Endothelial cell of umbilical vein (primary cell): ENCODE data around the gene GABPA. TPM values are rescaled to one million over a fixed set of nuclear protein-coding genes. Genes with fewer than 3 reads are reported as not detected.

ENCODE experiments used
- BruUV-seq: library from RNA; stranded (reverse); fragments of 400-500 nt; replicated peaks from 2 replicates; lab custom pipeline; 2021; lab: Mats Ljungman, UMichigan
- CTCF ChIA-PET: fragments of 300-600, 350-600 bp; sonication (Branson Sonifier 250); formaldehyde crosslinking; loops from one replicate; lab custom pipeline; 2021; ENCODE audit warnings: antibody characterized with exemption, inconsistent platforms; lab: Charles Lee
- POLR2A ChIA-PET: fragments of 300-600, 350-600 bp; sonication (Branson Sonifier 250); formaldehyde crosslinking; loops from one replicate; lab custom pipeline; 2021; ENCODE audit warnings: antibody characterized with exemption, inconsistent platforms; lab: Charles Lee
- DNase-seq: peaks from one replicate; pipeline ENCODE4 v3.0.0-alpha.2; 2011; ENCODE audit warnings: low read depth, low spot score
- FAIRE-seq: peaks from 2 replicates; lab custom pipeline; 2011; peaks lifted over from hg19 to GRCh38; lab: Jason Lieb, UNC
- H2AFZ ChIP-seq: 2 replicates; pipeline ENCODE4 v1.6.0; 2012; ENCODE audit warnings: low read depth, low read length, control low read depth, inconsistent platforms
- H3K27ac ChIP-seq: 2 replicates; pipeline ENCODE4 v1.5.1; 2011; ENCODE audit warnings: low read depth, mild to moderate bottlenecking, control low read depth, low read length, moderate library complexity; ENCODE audit not compliant: insufficient read depth
- H3K27me3 ChIP-seq, 2 experiments: 2 replicates each; pipeline versions ENCODE4 v1.6.0 to v1.6.1; 2011; ENCODE audit warnings: low read length in 2 of 2, mixed read lengths in 1 of 2; ENCODE audit not compliant: control insufficient read depth in 2 of 2, insufficient read depth in 2 of 2
- H3K36me3 ChIP-seq, 2 experiments: 2 replicates in 1 of 2; 3 replicates in 1 of 2; pipeline ENCODE4 v1.5.1; 2011; ENCODE audit warnings: low read length in 2 of 2, mild to moderate bottlenecking in 1 of 2, moderate library complexity in 1 of 2; ENCODE audit not compliant: control insufficient read depth in 2 of 2, insufficient read depth in 2 of 2; ENCODE audit errors: extremely low read depth in 1 of 2
- H3K4me1 ChIP-seq: 3 replicates; pipeline ENCODE4 v1.5.1; 2011; ENCODE audit warnings: mild to moderate bottlenecking, low read length; ENCODE audit not compliant: control insufficient read depth, insufficient read depth; ENCODE audit errors: extremely low read depth
- H3K4me2 ChIP-seq: 2 replicates; pipeline ENCODE4 v1.6.1; 2011; ENCODE audit warnings: low read length, control low read depth, mixed read lengths; ENCODE audit not compliant: insufficient read depth
- H3K4me3 ChIP-seq, 3 experiments: fragments of 200-600 bp in 1 of 3; sonication (generic), shearing (Covaris generic) in 1 of 3; replicated peaks in 1 of 3; 2 replicates each; pipeline ENCODE4 v1.5.1; 2011 to 2016; ENCODE audit warnings: control low read depth in 3 of 3, low read length in 3 of 3, mild to moderate bottlenecking in 2 of 3, inconsistent platforms in 1 of 3, low read depth in 1 of 3, moderate library complexity in 1 of 3; ENCODE audit not compliant: insufficient read depth in 1 of 3
- H3K79me2 ChIP-seq: 2 replicates; pipeline ENCODE4 v1.6.0; 2012; ENCODE audit warnings: low read length, inconsistent platforms; ENCODE audit not compliant: control insufficient read depth, insufficient read depth
- H3K9ac ChIP-seq: replicated peaks from 2 replicates; pipeline ENCODE3; 2011; ENCODE audit warnings: low read length, control low read depth; ENCODE audit not compliant: insufficient read depth; ENCODE audit errors: extremely low read depth
- H3K9me1 ChIP-seq: replicated peaks from 3 replicates; pipeline ENCODE4 v1.6.0; 2011; ENCODE audit warnings: mild to moderate bottlenecking, low read length; ENCODE audit not compliant: control insufficient read depth, insufficient read depth; ENCODE audit errors: extremely low read depth
- H3K9me3 ChIP-seq: replicated peaks from 2 replicates; pipeline ENCODE4 v1.5.1; 2012; ENCODE audit warnings: low read length, inconsistent platforms; ENCODE audit not compliant: control insufficient read depth, insufficient read depth
- H4K20me1 ChIP-seq: replicated peaks from 2 replicates; pipeline ENCODE3; 2011; ENCODE audit warnings: mild to moderate bottlenecking, low read length; ENCODE audit not compliant: control insufficient read depth, insufficient read depth; ENCODE audit errors: extremely low read depth
- CTCF ChIP-seq, 2 donors: IDR thresholded peaks; 1 replicate in 1 of 2; 2 replicates in 1 of 2; pipeline ENCODE4 v1.5.1; 2011; ENCODE audit warnings: low read length in 2 of 2, mild to moderate bottlenecking in 2 of 2, moderate library complexity in 2 of 2, control low read depth in 1 of 2, inconsistent platforms in 1 of 2, low read depth in 1 of 2; ENCODE audit not compliant: insufficient read depth in 1 of 2; ENCODE audit errors: extremely low read depth in 1 of 2
- EZH2 ChIP-seq: IDR thresholded peaks from 2 replicates; pipeline ENCODE4 v1.6.1; 2012; ENCODE audit warnings: borderline replicate concordance, low read depth, mild to moderate bottlenecking, moderate library complexity, low read length, inconsistent platforms; ENCODE audit not compliant: severe bottlenecking
- FOS ChIP-seq: IDR thresholded peaks from 2 replicates; pipeline ENCODE4 v1.6.1; 2011; ENCODE audit warnings: mild to moderate bottlenecking, low read length, moderate library complexity, borderline replicate concordance; ENCODE audit not compliant: insufficient read depth
- GATA2 ChIP-seq: IDR thresholded peaks from 2 replicates; pipeline ENCODE4 v1.7.0; 2011; ENCODE audit warnings: low read depth, mild to moderate bottlenecking, moderate library complexity, mixed read lengths, low read length; ENCODE audit not compliant: insufficient read length, insufficient read depth
- JUN ChIP-seq: IDR thresholded peaks from 2 replicates; pipeline ENCODE4 v1.6.1; 2011; ENCODE audit warnings: borderline replicate concordance, low read depth; ENCODE audit not compliant: insufficient read length, insufficient read depth
- MAX ChIP-seq: IDR thresholded peaks from 2 replicates; pipeline ENCODE4 v1.6.1; 2011; ENCODE audit not compliant: insufficient read depth, insufficient read length
- MYC ChIP-seq: IDR thresholded peaks from one replicate; pipeline ENCODE4 v1.6.1; 2011; ENCODE audit warnings: mild to moderate bottlenecking, low read depth, low read length
- POLR2A ChIP-seq: IDR thresholded peaks from 2 replicates; pipeline ENCODE4 v1.6.1; 2012; ENCODE audit warnings: low read depth, mild to moderate bottlenecking, control low read depth, low read length
- POLR2AphosphoS5 ChIP-seq: IDR thresholded peaks from 2 replicates; pipeline ENCODE4 v1.6.1; 2012; ENCODE audit warnings: low read depth, mild to moderate bottlenecking, control low read depth, low read length, moderate library complexity; ENCODE audit not compliant: insufficient read depth
- dilution Hi-C: fragments of 300-500 bp; cut with MboI; formaldehyde crosslinking; loops from one replicate; pipeline ENCODE4 v1.15.0; 2019; ENCODE audit warnings: low sequenced_read_pairs; ENCODE audit not compliant: extremely low pct_ligation_motif_present
- intact Hi-C: fragments of 100-400 bp; cut with micrococcal nuclease; formaldehyde crosslinking; loops from one replicate; pipeline ENCODE4 v1.10.0; 2022
- polyA plus RNA-seq, 4 experiments: library from polyadenylated mRNA; depleted of rRNA in 3 of 4; stranded (reverse) in 3 of 4; unstranded in 1 of 4; fragments of >200 nt; gene quantifications; 2 replicates each; pipeline versions ENCODE4 v1.2.1 to v1.2.3, GENCODE V29; 2011 to 2012; ENCODE audit warnings: missing spikeins in 1 of 4
- total RNA-seq: library from RNA; stranded (reverse); gene quantifications from 2 replicates; pipeline ENCODE4 v1.2.3, GENCODE V29; 2021

The GABPA gene
- total and polyA plus RNA-seq, 2 donors (not counting 3 experiments of a cell fraction or from before 2014, with no cell fraction given): 5.8 to 21.0 TPM

GRCh38 chr21:25760677-25761076 lies 25.9 kb downstream of the GABPA start:
- BruUV-seq: no TSS peak
- Histone ChIP-seq H3K27me3 (no peaks in the 10 kb centered on the region), H3K9ac (no peak overlapping the region), H3K79me2 (no peaks in the 10 kb centered on the region), H4K20me1 (no peaks in the 10 kb centered on the region), H3K36me3 (peaks cover 9 to 11% of the 10 kb centered on the region in 2 experiments), H3K27ac (no peak overlapping the region), H3K4me2 (no peak overlapping the region), H2AFZ (no peak overlapping the region), H3K4me1 (peaks cover 10% of the 10 kb centered on the region), H3K4me3 (no peak overlapping the region), H3K9me1 (no peaks in the 10 kb centered on the region), H3K9me3 (no peaks in the 10 kb centered on the region)
- CTCF ChIA-PET: no interaction called here
- no peak for DNase-seq
- POLR2A ChIA-PET: no interaction called here
- dilution Hi-C loops (no loop called here), intact Hi-C loops (no loop called here)
- no peak for FAIRE-seq
- no peak for TF ChIP-seq POLR2A
- no peak for TF ChIP-seq GATA2

GRCh38 chr21:25764065-25764464 lies 29.3 kb downstream of the GABPA start:
- Histone ChIP-seq H3K36me3 (peaks cover 9 to 11% of the 10 kb centered on the region in 2 experiments), H3K9me1 (no peaks in the 10 kb centered on the region), H3K27me3 (no peaks in the 10 kb centered on the region), H3K9ac (no peak overlapping the region), H3K79me2 (no peaks in the 10 kb centered on the region), H3K9me3 (no peaks in the 10 kb centered on the region), H3K27ac (no peak overlapping the region), H3K4me1 (no peaks in the 10 kb centered on the region), H4K20me1 (no peaks in the 10 kb centered on the region), H2AFZ (no peak overlapping the region), H3K4me2 (no peak overlapping the region), H3K4me3 (no peak overlapping the region)
- POLR2A ChIA-PET: no interaction called here
- DNase-seq (no peak), FAIRE-seq (no peak)
- TF ChIP-seq GATA2 (no peak), FOS (no peak), POLR2A (no peak), MYC (no peak), JUN (no peak), CTCF (IDR thresholded peaks at IDR 0.05; ENCODE audit: extremely low read depth in 1 of 2, insufficient read depth in 1 of 2, low read depth in 1 of 2, low read length in 2 of 2) (no peak), MAX (no peak), POLR2AphosphoS5 (no peak), EZH2 (no peak)
- dilution Hi-C loops: no loop called here
- CTCF ChIA-PET: no interaction called here
- intact Hi-C loops: no loop called here
- BruUV-seq: no TSS peak
